HUES48 (cell line): Measurements from ENCODE around the gene POU6F2.

Experiments used
- H3K27ac ChIP-seq: one replicate; pipeline ENCODE4 v1.7.0; 2013; ENCODE audit warnings: low read depth, low read length, inconsistent platforms
- H3K27me3 ChIP-seq: 2 replicates; pipeline ENCODE4 v1.6.1; 2013; ENCODE audit warnings: mild to moderate bottlenecking, low read length; ENCODE audit not compliant: control insufficient read depth, insufficient read depth
- H3K36me3 ChIP-seq: 2 replicates; pipeline ENCODE4 v1.6.1; 2013; ENCODE audit warnings: low read length; ENCODE audit not compliant: control insufficient read depth, insufficient read depth
- H3K4me1 ChIP-seq: 2 replicates; pipeline ENCODE4 v1.6.1; 2013; ENCODE audit warnings: mild to moderate bottlenecking, low read length; ENCODE audit not compliant: control insufficient read depth, insufficient read depth
- H3K4me3 ChIP-seq: 2 replicates; pipeline ENCODE4 v1.5.1; 2013; ENCODE audit warnings: mild to moderate bottlenecking, low read depth, low read length
- H3K9ac ChIP-seq: 2 replicates; pipeline ENCODE4 v1.6.1; 2013; ENCODE audit warnings: mild to moderate bottlenecking, low read depth, low read length, moderate library complexity
- H3K9me3 ChIP-seq: 2 replicates; pipeline ENCODE4 v1.6.1; 2013; ENCODE audit warnings: low read length; ENCODE audit not compliant: control insufficient read depth, insufficient read depth

POU6F2 gene

DNA sequence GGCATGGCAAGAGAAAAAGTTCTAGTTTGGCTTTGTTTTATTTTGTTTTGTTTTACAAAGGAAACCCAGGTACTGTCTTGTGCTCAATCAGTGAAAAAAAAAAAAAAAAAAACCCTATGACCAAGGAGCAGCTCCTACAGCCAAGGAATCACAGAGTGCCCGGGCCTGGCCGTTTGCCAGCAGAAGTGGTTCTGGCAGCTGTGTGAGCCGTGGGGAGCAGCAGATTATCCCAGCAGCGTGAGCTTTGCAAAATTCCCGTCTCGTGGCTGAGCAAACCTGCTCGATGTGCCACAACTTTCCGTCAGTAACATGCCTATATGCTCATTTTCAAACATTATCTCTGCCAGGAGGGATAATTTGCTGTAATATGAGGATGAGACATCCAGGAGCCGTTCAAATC is 293.7 kb downstream of the POU6F2 start:
- Histone ChIP-seq H3K27ac (peak overlapping the region; percentile 39), H3K9ac (no peak overlapping the region), H3K4me1 (peaks cover 22% of the 10 kb centered on the region), H3K4me3 (no peak overlapping the region), H3K36me3 (no peaks in the 10 kb centered on the region), H3K27me3 (no peaks in the 10 kb centered on the region), H3K9me3 (no peaks in the 10 kb centered on the region)

DNA sequence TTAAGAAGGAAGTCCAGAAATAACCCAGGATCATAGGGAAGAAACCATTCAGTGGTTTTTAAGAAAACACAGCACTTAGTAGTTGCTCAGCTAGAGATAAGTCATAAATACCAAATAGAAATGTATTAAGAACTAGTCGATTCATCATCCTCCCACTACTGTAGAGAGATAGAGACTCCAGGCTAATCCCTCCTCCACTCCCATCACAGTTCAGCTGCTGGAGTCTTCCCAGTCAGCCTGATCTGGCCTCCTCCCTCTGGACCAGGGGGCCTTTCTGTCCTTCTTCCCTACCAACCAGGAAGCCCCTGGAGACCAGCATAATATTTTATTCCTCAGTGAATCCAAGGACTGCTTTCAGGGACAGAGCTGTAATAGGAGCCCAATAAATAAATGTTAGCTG is 294.4 kb downstream of the POU6F2 start:
- Histone ChIP-seq H3K4me1 (peaks cover 15% of the 10 kb centered on the region), H3K4me3 (no peak overlapping the region), H3K36me3 (no peaks in the 10 kb centered on the region), H3K27ac (no peak overlapping the region), H3K9ac (no peak overlapping the region), H3K27me3 (no peaks in the 10 kb centered on the region), H3K9me3 (no peaks in the 10 kb centered on the region)

DNA sequence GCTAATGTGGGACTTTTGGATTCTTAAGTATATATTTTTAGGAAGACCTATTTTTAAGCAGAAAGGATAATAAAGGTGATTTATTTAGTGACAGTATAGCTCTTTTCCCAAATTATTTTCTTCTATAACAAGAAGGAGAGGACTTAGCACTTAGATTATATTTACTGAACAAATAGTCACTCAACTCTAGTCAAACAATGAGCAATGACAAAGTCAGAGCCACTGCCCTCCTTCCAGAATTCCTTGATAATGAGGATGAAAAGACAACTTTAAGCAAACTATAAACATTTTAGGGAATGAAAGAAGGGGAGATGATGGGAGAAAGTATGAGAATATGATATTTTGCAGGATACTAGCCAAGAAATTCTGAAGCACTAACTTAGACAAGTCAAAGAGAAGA is 295.0 kb downstream of the POU6F2 start:
- Histone ChIP-seq H3K27ac (no peak overlapping the region), H3K4me3 (no peak overlapping the region), H3K27me3 (no peaks in the 10 kb centered on the region)

DNA sequence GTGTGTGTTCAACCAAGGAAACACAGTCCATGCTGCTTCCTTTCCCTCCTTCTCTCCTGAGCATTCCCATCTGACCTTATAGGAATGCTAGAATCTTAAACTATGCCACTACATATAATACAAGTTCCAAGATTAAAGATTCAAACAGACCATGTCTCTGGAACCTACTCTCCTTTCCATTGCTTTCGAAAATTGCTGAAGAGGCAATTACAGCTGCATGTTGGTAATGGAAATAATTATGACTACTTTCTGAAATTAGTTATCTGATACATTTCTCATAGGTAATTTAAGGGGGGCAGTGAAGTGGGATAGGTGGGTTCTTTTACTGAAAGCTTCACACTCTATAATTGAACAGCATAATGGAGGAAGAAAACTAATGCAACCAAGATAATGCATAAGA is 302.6 kb downstream of the POU6F2 start:
- no peak overlapping the region for H3K27ac ChIP-seq
- no peak overlapping the region for H3K9ac ChIP-seq
- no peak overlapping the region for H3K4me3 ChIP-seq
- H3K4me1 ChIP-seq: peaks cover 11% of the 10 kb centered on the region
- H3K27me3 ChIP-seq: no peaks in the 10 kb centered on the region
- H3K9me3 ChIP-seq: no peaks in the 10 kb centered on the region
- no peaks in the 10 kb centered on the region for H3K36me3 ChIP-seq

More for the DNA sequence above, 295.0 kb downstream of the POU6F2 start:
- no peaks in the 10 kb centered on the region for H3K36me3 ChIP-seq
- H3K9ac ChIP-seq: no peak overlapping the region
- H3K9me3 ChIP-seq: no peaks in the 10 kb centered on the region
- H3K4me1 ChIP-seq: peaks cover 14% of the 10 kb centered on the region

DNA sequence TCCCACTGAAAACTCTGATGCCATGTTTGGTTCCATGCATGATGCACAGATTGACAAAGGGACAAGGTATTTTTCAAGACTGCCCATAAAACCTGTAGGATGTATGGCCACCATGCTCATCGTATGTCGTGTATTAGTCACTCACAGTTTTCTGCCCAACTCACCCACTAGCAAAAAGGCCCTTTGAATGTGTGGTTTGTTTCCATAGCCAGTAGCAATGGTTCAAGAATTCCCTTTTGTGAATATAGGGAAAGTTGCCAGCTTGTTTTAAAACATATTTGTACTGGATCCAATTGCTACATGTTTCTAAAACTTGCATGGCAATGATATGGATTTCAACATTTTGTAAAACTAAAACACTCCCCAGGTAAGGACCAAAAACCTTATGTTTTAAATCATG is 307.5 kb downstream of the POU6F2 start:
- Histone ChIP-seq H3K9me3 (no peaks in the 10 kb centered on the region), H3K27me3 (no peaks in the 10 kb centered on the region), H3K27ac (no peak overlapping the region), H3K36me3 (no peaks in the 10 kb centered on the region), H3K9ac (no peak overlapping the region), H3K4me3 (no peak overlapping the region), H3K4me1 (peaks cover 14% of the 10 kb centered on the region)

DNA sequence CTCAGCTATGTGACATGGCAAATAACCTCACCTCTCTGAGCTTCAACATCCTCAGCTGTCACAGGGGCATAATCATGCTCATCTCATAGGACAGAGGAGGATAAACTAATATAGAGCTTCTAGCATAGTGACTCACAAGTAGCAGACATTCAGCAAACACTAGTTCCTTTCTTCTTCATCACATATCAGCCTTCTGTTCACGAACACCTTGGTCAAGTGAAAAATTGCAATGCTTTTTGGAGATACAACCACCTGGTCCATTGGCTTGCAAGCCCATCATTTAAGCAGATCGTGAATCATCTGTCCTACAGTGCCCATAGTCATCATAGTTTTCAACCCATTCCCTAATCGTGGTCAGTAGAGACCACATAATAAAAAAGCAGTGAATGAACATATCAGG is 310.6 kb downstream of the POU6F2 start:
- no peak overlapping the region for H3K27ac ChIP-seq
- H3K9me3 ChIP-seq: no peaks in the 10 kb centered on the region
- no peaks in the 10 kb centered on the region for H3K36me3 ChIP-seq
- H3K27me3 ChIP-seq: no peaks in the 10 kb centered on the region
- H3K4me3 ChIP-seq: no peak overlapping the region
- H3K9ac ChIP-seq: no peak overlapping the region
- peaks cover 14% of the 10 kb centered on the region for H3K4me1 ChIP-seq

DNA sequence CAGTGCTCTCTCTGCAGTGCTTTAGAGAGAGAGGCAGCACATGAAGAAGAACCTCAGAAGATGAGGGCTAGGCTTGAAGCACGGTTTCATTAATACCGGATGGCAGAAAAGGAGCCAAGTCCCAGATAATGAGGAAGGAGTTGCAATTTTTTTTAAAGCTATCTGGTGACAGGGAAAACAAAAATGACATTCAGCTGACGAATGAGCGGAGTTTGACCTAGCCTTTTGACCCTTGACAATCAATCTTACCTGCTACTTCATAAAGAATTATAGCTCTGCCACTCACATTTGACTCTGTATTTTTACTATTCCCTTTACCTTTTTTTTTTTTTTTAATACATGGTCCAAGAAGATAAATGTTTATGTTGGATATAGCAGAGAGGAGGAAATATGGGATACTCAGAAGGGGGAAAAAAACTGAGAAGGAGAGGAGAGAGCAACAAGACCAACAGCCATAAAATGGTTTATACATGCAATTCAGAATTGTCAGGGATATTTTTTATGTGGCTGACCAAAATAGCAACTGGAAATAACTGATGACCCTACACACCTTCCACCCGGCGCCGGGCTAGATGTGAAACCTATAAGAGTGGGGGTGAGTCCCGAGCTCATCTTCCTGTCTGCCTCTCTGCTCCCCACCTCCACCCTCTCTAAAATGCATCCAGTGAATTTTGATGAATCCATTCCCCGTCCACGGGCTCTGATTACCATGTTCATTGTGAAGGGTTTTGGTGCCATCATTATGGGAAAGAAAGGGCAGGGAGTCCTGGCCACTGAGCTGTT is 314.1 kb downstream of the POU6F2 start:
- Histone ChIP-seq H3K4me1 (peaks cover 3% of the 10 kb centered on the region), H3K27me3 (no peaks in the 10 kb centered on the region), H3K9me3 (no peaks in the 10 kb centered on the region), H3K4me3 (no peak overlapping the region), H3K9ac (no peak overlapping the region), H3K36me3 (no peaks in the 10 kb centered on the region), H3K27ac (no peak overlapping the region)

DNA sequence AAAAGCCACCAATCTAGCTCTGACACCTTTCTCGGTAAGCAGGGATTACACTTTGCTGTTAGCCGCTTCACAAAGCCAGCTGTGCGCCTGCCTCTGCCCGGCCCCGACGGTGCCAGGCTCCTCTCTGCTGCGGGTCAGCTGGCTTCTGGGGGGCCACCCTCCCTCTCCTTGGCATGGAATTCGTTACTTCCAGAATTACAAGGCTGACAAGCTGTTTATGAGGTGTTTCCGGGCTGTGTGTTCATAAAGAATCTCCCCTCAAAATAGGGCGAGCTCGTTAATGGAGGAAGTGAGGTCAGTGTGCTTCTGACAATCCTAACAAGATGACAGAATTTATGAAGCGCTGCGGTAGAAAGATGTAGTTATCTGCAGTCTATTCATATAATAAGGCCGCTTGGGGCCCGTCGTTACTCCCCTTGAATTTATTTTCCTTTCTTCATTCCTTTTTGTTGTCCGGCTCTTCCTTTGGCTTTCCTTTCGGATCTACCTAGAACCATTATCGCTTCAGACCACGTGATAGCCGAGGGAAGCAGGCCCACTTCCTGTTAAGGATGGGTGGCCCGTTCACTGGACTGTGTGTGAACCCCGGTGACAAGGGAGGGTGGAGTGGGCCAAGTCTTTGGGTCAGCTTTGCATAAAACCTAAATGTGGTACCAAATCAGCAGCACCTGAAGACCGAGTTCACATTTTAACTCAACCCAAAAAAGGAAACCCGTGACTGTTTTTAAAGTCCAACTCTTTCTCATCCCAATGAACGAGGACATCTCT is 315.5 kb downstream of the POU6F2 start:
- no peaks in the 10 kb centered on the region for H3K4me1 ChIP-seq
- no peaks in the 10 kb centered on the region for H3K9me3 ChIP-seq
- H3K36me3 ChIP-seq: no peaks in the 10 kb centered on the region
- no peak overlapping the region for H3K27ac ChIP-seq
- H3K27me3 ChIP-seq: no peaks in the 10 kb centered on the region
- H3K4me3 ChIP-seq: no peak overlapping the region
- no peak overlapping the region for H3K9ac ChIP-seq

DNA sequence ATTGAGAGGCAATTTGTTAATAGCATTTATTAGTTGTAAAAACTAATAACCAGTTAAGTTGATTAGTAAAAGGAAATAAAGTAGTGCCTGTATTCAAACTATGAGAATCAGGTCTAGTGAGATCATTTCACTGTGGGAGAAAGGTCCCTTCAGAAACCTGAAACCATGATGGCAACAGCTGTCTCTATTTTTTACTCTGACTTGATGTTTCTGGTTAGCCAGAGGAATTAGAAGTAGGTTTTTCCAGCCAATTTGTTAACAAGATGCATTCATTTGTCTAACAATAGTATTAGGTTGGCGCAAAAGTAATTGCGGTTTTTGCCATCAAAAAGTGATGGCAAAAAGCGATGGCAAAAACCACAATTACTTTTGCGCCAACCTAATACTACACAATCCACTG is 316.3 kb downstream of the POU6F2 start:
- Histone ChIP-seq H3K9ac (no peak overlapping the region), H3K27me3 (no peaks in the 10 kb centered on the region), H3K4me3 (no peak overlapping the region), H3K27ac (no peak overlapping the region), H3K9me3 (no peaks in the 10 kb centered on the region), H3K36me3 (no peaks in the 10 kb centered on the region), H3K4me1 (no peaks in the 10 kb centered on the region)

DNA sequence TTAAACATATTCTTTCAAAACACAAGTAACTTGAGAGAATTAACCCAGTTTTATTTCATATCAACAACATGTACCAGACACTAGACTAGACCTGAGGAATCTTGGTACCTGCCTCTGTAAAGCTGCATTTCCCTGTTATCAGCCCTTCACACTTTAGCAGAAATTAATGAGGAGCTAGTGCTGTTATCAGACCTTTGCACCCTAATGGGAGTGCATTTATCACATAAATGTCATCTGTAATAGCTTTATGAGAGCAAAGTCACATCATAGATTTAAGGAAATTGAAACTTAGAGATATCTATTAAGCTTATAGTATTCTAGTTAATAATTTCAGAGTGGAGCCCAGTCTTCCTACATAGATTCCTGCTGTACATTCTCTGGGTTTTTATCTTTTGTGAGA is 318.1 kb downstream of the POU6F2 start:
- H3K9me3 ChIP-seq: no peaks in the 10 kb centered on the region
- H3K9ac ChIP-seq: no peak overlapping the region
- H3K27me3 ChIP-seq: no peaks in the 10 kb centered on the region
- no peak overlapping the region for H3K27ac ChIP-seq
- H3K4me3 ChIP-seq: no peak overlapping the region
- H3K4me1 ChIP-seq: no peaks in the 10 kb centered on the region
- no peaks in the 10 kb centered on the region for H3K36me3 ChIP-seq

DNA sequence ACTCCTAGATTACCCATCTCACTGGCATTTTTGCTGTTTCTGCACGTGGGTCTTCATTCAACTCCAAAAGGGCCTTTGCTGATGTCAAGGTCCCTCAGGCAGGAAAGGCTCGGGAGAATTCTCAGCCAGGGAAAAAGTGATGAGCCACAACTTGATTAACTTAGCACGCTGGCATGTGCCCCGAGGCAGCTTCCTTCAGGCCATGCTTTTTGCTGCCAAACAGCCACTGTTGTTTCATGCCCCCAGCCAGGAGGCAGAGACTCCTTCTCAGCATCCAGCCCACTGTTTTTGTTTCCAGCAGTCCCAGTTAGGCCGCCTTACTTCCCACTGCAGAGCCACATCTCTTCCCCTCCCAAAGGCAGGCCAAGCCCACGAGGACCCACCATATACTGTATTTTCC is 322.0 kb downstream of the POU6F2 start:
- Histone ChIP-seq H3K27ac (no peak overlapping the region), H3K27me3 (no peaks in the 10 kb centered on the region), H3K9ac (no peak overlapping the region), H3K36me3 (no peaks in the 10 kb centered on the region), H3K4me3 (no peak overlapping the region), H3K9me3 (no peaks in the 10 kb centered on the region), H3K4me1 (no peaks in the 10 kb centered on the region)
